T-helper 2 cell treated with Interferon-gamma antibody and Interleukin-4, amounts not matched to agents 5 μg/mL and 100 μg/mL, for 36 hours (primary cell): ENCODE data around the gene HMCN2.

Experiments used
- DNase-seq: peaks from one replicate; pipeline ENCODE4 v3.0.0; 2021; ENCODE audit warnings: low spot score
- H3K27ac Mint-ChIP-seq: one replicate; pipeline ENCODE4 v1.8.0; 2021; ENCODE audit warnings: mild to moderate bottlenecking, mixed read lengths
- H3K27me3 Mint-ChIP-seq: one replicate; pipeline ENCODE4 v1.8.0; 2021; ENCODE audit warnings: low read depth, mixed read lengths
- H3K36me3 Mint-ChIP-seq: one replicate; pipeline ENCODE4 v1.8.0; 2021; ENCODE audit warnings: low read depth, mixed read lengths
- H3K4me1 Mint-ChIP-seq: one replicate; pipeline ENCODE4 v1.8.0; 2021; ENCODE audit warnings: low read depth, mixed read lengths
- H3K4me3 Mint-ChIP-seq: one replicate; pipeline ENCODE4 v1.8.0; 2022; ENCODE audit warnings: mild to moderate bottlenecking, moderate library complexity, mixed read lengths
- H3K9me3 Mint-ChIP-seq: one replicate; pipeline ENCODE4 v1.8.0; 2021; ENCODE audit warnings: mixed read lengths

Gene HMCN2

DNA sequence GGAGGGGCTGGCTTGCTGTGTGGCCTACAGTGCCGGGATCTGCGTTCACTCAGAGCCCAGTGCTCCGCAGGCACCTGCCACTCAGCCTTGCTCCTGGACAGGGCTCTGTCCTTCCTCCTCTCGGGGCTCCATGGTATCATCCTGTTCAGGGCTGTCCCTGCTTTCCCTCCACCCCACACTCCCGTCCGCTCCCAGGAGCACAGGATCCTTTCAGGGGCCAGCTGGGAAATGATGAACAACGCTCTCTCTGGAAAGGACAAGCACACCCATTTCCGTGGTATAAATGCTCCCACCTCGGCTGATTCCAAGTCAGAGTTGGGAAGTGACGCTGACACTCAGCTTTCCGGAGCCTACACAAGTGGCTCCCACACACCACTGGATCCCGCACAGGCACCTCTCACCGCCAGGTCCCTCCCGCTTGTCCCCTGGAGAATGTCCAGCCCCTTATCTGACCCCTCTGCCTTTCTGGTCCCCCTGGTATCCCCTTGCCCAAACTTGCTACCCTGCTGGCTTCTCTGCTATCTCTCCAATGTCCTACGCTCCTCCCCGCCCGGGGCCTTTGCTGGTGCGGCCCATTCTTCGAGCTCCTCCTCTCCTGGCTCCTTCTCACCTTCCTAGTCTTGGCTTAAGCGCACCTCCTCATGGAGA is 21.3 kb downstream of the HMCN2 start:
- no peaks in the 10 kb centered on the region for H3K9me3 Mint-ChIP-seq
- peaks cover 5% of the 10 kb centered on the region for H3K27me3 Mint-ChIP-seq
- no peaks in the 10 kb centered on the region for H3K36me3 Mint-ChIP-seq
- H3K27ac Mint-ChIP-seq: no peak overlapping the region
- no peaks in the 10 kb centered on the region for H3K4me1 Mint-ChIP-seq
- no peak overlapping the region for H3K4me3 Mint-ChIP-seq
- no peak for DNase-seq

DNA sequence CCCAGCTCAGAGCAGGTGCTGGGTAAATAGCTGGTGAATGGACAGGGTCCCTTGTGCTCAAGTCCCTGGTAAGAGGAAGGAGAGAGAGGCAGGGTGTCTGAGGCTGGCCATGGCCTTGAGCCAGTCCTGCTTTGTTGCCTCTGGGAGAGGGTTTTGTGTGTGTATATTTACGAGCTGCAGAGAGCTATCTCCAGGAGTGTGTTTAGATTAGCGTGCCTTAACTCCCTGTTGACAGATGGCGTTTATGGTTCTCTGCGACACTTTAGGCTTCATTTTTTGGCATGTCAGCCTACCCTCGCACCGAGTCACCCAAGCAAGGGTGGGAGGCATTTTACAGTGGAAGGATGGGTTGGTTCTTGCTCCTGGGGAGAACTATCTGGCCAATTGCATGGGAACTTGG is 22.2 kb downstream of the HMCN2 start:
- Mint-ChIP-seq H3K4me1 (no peaks in the 10 kb centered on the region), H3K36me3 (no peaks in the 10 kb centered on the region), H3K27ac (no peak overlapping the region), H3K27me3 (peaks cover 2% of the 10 kb centered on the region), H3K4me3 (no peak overlapping the region), H3K9me3 (no peaks in the 10 kb centered on the region)
- DNase-seq: no peak

- Mint-ChIP-seq H3K36me3 (no peaks in the 10 kb centered on the region), H3K27me3 (peaks cover 2% of the 10 kb centered on the region), H3K4me1 (no peaks in the 10 kb centered on the region), H3K9me3 (no peaks in the 10 kb centered on the region), H3K4me3 (no peak overlapping the region), H3K27ac (no peak overlapping the region)
- DNase-seq: no peak
These were observed 22.8 kb downstream of the HMCN2 start for GRCh38 chr9:130288393-130288792.

GRCh38 chr9:130288926-130289690 is 23.5 kb downstream of the HMCN2 start:
- Mint-ChIP-seq H3K4me1 (no peaks in the 10 kb centered on the region), H3K27ac (no peak overlapping the region), H3K27me3 (peaks cover 2% of the 10 kb centered on the region), H3K9me3 (no peaks in the 10 kb centered on the region), H3K4me3 (no peak overlapping the region), H3K36me3 (no peaks in the 10 kb centered on the region)
- DNase-seq: no peak

GRCh38 chr9:130289711-130290241 is 24.2 kb downstream of the HMCN2 start:
- H3K27ac Mint-ChIP-seq: no peak overlapping the region

GRCh38 chr9:130290291-130291181 is 25.0 kb downstream of the HMCN2 start:
- Mint-ChIP-seq H3K4me1 (no peaks in the 10 kb centered on the region), H3K4me3 (no peak overlapping the region), H3K9me3 (no peaks in the 10 kb centered on the region), H3K27ac (no peak overlapping the region), H3K27me3 (peaks cover 2% of the 10 kb centered on the region), H3K36me3 (no peaks in the 10 kb centered on the region)
- DNase-seq: no peak

More at GRCh38 chr9:130289711-130290241, 24.2 kb downstream of the HMCN2 start:
- Mint-ChIP-seq H3K9me3 (no peaks in the 10 kb centered on the region), H3K27me3 (peaks cover 2% of the 10 kb centered on the region), H3K4me3 (no peak overlapping the region), H3K4me1 (no peaks in the 10 kb centered on the region), H3K36me3 (no peaks in the 10 kb centered on the region)
- no peak for DNase-seq

DNA sequence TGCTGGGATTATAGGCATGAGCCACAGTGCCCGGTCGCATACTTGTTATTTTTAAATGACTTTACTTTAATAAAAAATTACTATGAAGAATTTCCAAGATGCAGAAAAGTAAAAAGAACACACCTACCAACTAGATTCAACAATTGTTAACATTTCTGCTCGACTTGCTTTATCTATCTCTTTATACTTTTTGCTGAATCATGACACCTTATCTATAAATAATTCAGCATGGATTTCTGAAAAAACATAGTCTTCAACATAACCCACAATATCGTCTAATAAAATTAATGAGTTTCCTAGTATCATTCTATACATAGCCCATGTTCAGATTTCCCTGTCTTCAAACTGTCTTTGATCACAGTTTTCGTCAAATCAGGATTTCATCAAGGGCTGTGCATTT is 25.9 kb downstream of the HMCN2 start:
- no peak for DNase-seq
- Mint-ChIP-seq H3K36me3 (no peaks in the 10 kb centered on the region), H3K4me3 (no peak overlapping the region), H3K27ac (no peak overlapping the region), H3K9me3 (no peaks in the 10 kb centered on the region), H3K27me3 (peaks cover 2% of the 10 kb centered on the region), H3K4me1 (no peaks in the 10 kb centered on the region)

- no peak overlapping the region for H3K4me3 Mint-ChIP-seq
- peaks cover 2% of the 10 kb centered on the region for H3K27me3 Mint-ChIP-seq
- H3K27ac Mint-ChIP-seq: no peak overlapping the region
- DNase-seq: no peak
- H3K36me3 Mint-ChIP-seq: no peaks in the 10 kb centered on the region
- no peaks in the 10 kb centered on the region for H3K9me3 Mint-ChIP-seq
- no peaks in the 10 kb centered on the region for H3K4me1 Mint-ChIP-seq
These were observed 26.5 kb downstream of the HMCN2 start for GRCh38 chr9:130292106-130292505.

GRCh38 chr9:130294664-130295063 is 29.1 kb downstream of the HMCN2 start:
- Mint-ChIP-seq H3K27ac (no peak overlapping the region), H3K27me3 (peaks cover 2% of the 10 kb centered on the region), H3K4me1 (no peaks in the 10 kb centered on the region), H3K9me3 (no peaks in the 10 kb centered on the region), H3K4me3 (no peak overlapping the region), H3K36me3 (no peaks in the 10 kb centered on the region)
- no peak for DNase-seq

GRCh38 chr9:130295431-130295830 is 29.9 kb downstream of the HMCN2 start:
- Mint-ChIP-seq H3K4me1 (no peaks in the 10 kb centered on the region), H3K36me3 (no peaks in the 10 kb centered on the region), H3K27ac (no peak overlapping the region), H3K9me3 (no peaks in the 10 kb centered on the region), H3K4me3 (no peak overlapping the region), H3K27me3 (peaks cover 2% of the 10 kb centered on the region)
- no peak for DNase-seq

DNA sequence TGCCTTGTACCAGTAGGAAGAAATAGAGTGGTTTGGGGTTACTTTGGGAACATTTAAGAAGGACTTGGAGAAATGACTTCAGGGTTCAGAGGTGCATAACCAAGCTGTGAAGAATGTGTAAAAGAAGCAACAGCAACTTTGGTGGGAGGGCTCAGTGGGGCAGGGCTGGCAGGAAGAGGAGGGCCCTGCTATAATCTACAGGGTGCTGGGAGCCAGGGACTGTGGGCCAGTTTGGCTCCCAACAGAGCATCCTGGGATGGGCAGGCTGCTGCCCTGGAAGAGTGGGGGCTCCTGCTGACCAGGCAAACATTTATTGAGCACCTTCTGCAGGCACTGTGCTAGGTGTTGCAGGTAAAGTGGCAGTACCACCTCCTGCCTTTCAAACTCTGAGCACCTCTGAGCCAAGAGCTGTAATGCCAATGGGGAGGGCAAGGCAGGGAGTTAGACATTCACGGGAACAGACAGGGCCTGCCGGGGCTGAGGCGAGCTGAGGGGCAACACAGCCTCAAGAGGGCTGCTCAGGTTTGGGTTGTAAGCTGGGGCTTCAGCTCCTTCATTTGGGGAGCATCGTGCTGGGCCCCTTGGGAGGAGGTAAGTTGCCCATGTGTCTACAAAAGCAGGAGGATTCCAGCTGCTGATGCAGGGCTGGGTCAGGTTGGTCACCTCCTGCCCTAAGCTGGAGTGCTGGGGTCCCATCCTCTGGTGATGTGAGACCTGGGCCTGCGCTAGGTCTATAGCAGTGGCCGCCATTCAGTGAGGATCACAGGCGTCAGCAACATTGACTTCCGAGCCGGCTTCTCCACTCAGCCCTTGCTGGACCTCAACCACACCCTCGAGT is 30.6 kb downstream of the HMCN2 start:
- Mint-ChIP-seq H3K4me3 (no peak overlapping the region), H3K36me3 (no peaks in the 10 kb centered on the region), H3K9me3 (no peaks in the 10 kb centered on the region), H3K4me1 (no peaks in the 10 kb centered on the region), H3K27ac (no peak overlapping the region), H3K27me3 (no peaks in the 10 kb centered on the region)
- no peak for DNase-seq

- Mint-ChIP-seq H3K27me3 (no peaks in the 10 kb centered on the region), H3K27ac (no peak overlapping the region)
These were observed 31.2 kb downstream of the HMCN2 start for GRCh38 chr9:130296783-130297055.

DNA sequence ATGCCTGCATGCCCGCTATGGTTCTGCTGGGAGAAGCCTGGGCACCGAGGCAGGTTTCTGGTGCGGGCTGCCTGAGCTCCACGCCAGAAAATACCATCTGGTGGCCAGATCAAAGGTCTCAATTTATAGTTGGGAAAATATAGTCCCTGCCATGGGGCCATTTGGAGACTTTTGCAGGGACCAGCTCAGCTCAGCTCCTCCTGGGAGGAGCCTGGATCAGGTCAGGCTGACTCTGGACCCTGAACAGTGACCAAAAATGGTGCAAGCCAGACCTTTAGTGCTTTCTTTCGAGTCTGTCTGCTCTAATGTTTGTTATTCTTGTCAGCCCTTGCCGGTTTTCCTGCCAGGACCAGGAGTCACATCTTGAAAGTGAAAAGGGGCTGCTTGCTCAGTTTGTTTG is 31.8 kb downstream of the HMCN2 start:
- no peak for DNase-seq
- Mint-ChIP-seq H3K4me3 (no peak overlapping the region), H3K4me1 (no peaks in the 10 kb centered on the region), H3K27ac (no peak overlapping the region), H3K36me3 (no peaks in the 10 kb centered on the region), H3K27me3 (no peaks in the 10 kb centered on the region), H3K9me3 (no peaks in the 10 kb centered on the region)

More at GRCh38 chr9:130296783-130297055, 31.2 kb downstream of the HMCN2 start:
- DNase-seq: no peak
- H3K4me1 Mint-ChIP-seq: no peaks in the 10 kb centered on the region
- H3K36me3 Mint-ChIP-seq: no peaks in the 10 kb centered on the region
- no peak overlapping the region for H3K4me3 Mint-ChIP-seq
- H3K9me3 Mint-ChIP-seq: no peaks in the 10 kb centered on the region
